Endothelial cell of umbilical vein (primary cell): Measurements from ENCODE around the gene KCNJ6.

Source experiments
- CTCF ChIP-seq, 2 donors: IDR thresholded peaks; 1 replicate in 1 of 2; 2 replicates in 1 of 2; pipeline ENCODE4 v1.5.1; 2011; ENCODE audit warnings: low read length in 2 of 2, mild to moderate bottlenecking in 2 of 2, moderate library complexity in 2 of 2, control low read depth in 1 of 2, inconsistent platforms in 1 of 2, low read depth in 1 of 2; ENCODE audit not compliant: insufficient read depth in 1 of 2; ENCODE audit errors: extremely low read depth in 1 of 2
- EZH2 ChIP-seq: IDR thresholded peaks from 2 replicates; pipeline ENCODE4 v1.6.1; 2012; ENCODE audit warnings: borderline replicate concordance, low read depth, mild to moderate bottlenecking, moderate library complexity, low read length, inconsistent platforms; ENCODE audit not compliant: severe bottlenecking
- FOS ChIP-seq: IDR thresholded peaks from 2 replicates; pipeline ENCODE4 v1.6.1; 2011; ENCODE audit warnings: mild to moderate bottlenecking, low read length, moderate library complexity, borderline replicate concordance; ENCODE audit not compliant: insufficient read depth
- GATA2 ChIP-seq: IDR thresholded peaks from 2 replicates; pipeline ENCODE4 v1.7.0; 2011; ENCODE audit warnings: low read depth, mild to moderate bottlenecking, moderate library complexity, mixed read lengths, low read length; ENCODE audit not compliant: insufficient read length, insufficient read depth
- JUN ChIP-seq: IDR thresholded peaks from 2 replicates; pipeline ENCODE4 v1.6.1; 2011; ENCODE audit warnings: borderline replicate concordance, low read depth; ENCODE audit not compliant: insufficient read length, insufficient read depth
- MAX ChIP-seq: IDR thresholded peaks from 2 replicates; pipeline ENCODE4 v1.6.1; 2011; ENCODE audit not compliant: insufficient read depth, insufficient read length
- MYC ChIP-seq: IDR thresholded peaks from one replicate; pipeline ENCODE4 v1.6.1; 2011; ENCODE audit warnings: mild to moderate bottlenecking, low read depth, low read length
- POLR2A ChIP-seq: IDR thresholded peaks from 2 replicates; pipeline ENCODE4 v1.6.1; 2012; ENCODE audit warnings: low read depth, mild to moderate bottlenecking, control low read depth, low read length
- POLR2AphosphoS5 ChIP-seq: IDR thresholded peaks from 2 replicates; pipeline ENCODE4 v1.6.1; 2012; ENCODE audit warnings: low read depth, mild to moderate bottlenecking, control low read depth, low read length, moderate library complexity; ENCODE audit not compliant: insufficient read depth

GRCh38 chr21:37639756-37640155, 276.5 kb downstream of the KCNJ6 start:
- TF ChIP-seq CTCF (IDR thresholded peaks at IDR 0.05; ENCODE audit: extremely low read depth in 1 of 2, insufficient read depth in 1 of 2, low read depth in 1 of 2, low read length in 2 of 2) (no peak), POLR2AphosphoS5 (no peak), JUN (no peak), EZH2 (no peak), POLR2A (no peak), GATA2 (peak; percentile 53), MAX (no peak), MYC (no peak), FOS (no peak)
